CD4-positive, alpha-beta T cell treated with Interleukin-17A for 4 hours (primary cell): ENCODE data around the gene KIAA1210.
A peak's percentile ranks its signal among the peaks of the same experiment; 100 is the strongest.

Experiments used
- DNase-seq: peaks from one replicate; pipeline ENCODE4 v3.0.0-alpha.2; 2020; ENCODE audit warnings: mixed read lengths

The KIAA1210 gene

DNA sequence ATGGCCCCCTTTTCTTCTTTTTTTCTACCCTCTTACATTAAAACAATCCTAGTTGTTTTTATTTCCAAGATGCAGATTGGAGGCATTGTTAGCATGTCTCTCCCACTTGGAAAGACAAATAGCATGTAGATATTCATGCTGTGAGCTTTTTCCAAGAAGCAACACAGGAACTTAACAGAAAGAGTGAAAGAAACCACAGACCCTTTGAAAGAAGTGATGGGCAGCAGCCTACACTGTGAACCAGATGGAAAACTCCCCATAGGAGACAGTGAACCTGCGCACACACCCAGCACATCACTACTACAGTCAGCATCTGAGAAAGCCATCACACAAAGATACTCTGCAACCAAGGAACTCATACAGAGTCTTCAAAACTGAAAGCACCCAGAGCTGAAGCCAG lies 37.0 kb downstream of the KIAA1210 start:
- no peak for DNase-seq

- no peak for DNase-seq
Observed at GRCh38 chrX:119089619-119090018, 38.0 kb downstream of the KIAA1210 start.

DNA sequence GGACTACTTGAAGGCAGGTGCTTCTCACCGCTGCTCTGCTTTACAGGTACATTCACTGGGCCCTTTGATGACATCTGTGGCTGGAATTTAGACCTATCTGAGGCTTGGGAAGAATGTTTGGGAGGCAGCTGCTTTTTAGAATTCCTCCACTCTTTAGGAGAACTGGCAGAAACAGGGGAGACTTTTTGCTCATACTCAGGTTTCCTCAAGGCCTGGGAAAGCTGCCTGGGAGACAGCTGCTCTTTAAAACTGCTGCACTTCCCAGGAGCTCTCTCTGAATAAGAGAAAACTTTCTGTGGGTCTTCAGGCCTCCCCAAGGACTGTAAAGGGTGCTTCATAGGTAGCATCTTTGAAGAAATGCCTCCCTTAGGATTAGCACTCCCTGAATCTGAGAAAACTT lies 40.5 kb downstream of the KIAA1210 start:
- no peak for DNase-seq

GRCh38 chrX:119084766-119085165 lies 42.8 kb downstream of the KIAA1210 start:
- no peak for DNase-seq

GRCh38 chrX:119082278-119082677 lies 45.3 kb downstream of the KIAA1210 start:
- no peak for DNase-seq

DNA sequence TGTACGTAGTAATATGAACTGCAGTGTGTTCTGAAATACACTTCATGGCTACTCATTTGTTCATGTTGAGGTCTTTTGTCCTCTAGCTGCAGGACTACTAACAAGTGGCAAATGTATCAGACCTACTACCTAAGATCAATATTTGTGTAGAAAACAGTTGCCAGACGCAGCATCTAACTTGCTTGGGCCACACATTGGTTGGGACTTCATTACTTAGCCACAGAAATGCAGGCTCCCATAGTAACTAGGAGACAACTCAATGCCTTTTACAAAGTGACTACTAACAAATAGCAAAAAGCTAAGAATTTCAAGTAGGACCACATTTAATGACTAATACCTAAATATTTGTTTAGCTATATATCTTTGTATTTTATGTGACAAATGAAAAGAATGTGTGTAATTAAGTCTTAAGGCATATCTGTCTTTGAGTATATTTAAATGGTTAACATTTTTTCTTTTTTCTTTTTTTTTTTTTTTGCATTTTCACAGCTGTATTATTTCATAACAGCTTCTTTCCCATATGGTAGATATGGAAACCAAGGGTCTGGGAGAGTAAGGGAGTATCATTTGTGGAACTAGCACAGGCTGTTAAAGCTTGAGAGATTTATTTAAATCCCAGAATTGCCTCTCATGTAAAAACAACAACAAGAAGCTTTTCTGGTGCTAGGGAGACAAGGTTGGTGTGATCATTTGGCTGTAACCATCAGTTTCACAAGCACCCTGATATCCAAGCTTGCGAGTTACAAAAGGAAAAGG lies 52.2 kb downstream of the KIAA1210 start:
- DNase-seq: no peak

- DNase-seq: no peak
Observed at GRCh38 chrX:119073911-119074310, 53.7 kb downstream of the KIAA1210 start.

DNA sequence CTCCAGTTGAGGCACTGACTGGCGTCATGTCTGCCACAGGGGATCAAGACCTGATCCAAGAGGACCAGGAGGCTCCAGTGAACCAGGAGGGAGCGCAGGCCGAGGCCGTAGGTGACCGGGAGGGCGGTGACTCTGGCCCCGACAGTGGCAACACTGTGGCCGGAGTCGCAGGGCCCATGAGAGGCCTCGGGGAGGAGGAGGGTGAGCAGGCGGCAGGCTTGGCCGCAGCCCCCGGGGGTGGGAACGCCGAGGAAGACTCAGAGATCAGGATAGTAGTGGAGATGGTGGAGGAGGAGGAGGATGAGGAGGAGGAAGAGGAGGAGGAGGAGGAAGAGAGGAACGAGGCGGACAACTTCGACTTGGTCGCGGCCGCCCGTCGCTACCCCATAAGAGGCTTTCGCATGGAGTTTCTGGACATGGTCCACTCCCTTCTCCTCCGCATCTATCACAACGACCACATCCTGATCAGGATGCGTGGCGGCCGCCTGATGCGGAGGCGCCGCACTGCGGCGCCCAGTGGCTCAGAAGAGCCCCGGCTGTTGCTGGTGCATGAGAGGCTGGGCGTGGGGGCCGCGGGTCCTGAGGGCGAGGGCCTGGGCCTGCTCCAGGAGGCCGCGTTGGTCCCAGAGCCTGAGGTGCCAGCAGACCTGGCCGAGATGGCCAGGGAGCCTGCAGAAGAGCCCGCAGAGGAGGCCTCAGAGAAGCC lies 54.3 kb downstream of the KIAA1210 start:
- DNase-seq: no peak

DNA sequence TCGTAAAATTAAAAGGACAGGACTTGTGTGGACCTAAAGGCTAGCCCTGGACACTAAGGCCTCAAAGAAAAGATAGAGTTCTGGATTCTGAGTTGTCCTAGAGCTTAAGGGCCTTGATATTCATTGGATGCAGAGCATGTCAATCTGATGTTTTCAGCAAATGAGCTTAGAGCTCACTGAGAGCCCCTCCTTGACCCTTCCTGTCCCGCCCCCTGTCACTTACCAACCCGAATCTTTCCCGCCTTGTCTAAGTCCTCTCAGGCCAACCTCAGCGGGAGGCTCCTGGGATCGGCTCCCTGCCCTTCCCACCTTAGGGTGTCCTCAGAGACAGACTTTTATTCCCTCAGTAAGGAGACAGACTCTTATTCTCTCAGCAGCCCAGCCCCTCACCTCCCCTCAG lies 54.9 kb downstream of the KIAA1210 start, which contains the start of gene CT47C1:
Gene CT47C1, plus strand, starts transcription at position 250 of the 400 bp plus-strand sequence. CDS start 233 bp downstream, outside the sequence.
- no peak for DNase-seq

GRCh38 chrX:119071381-119071780 lies 56.2 kb downstream of the KIAA1210 start:
- DNase-seq: no peak

DNA sequence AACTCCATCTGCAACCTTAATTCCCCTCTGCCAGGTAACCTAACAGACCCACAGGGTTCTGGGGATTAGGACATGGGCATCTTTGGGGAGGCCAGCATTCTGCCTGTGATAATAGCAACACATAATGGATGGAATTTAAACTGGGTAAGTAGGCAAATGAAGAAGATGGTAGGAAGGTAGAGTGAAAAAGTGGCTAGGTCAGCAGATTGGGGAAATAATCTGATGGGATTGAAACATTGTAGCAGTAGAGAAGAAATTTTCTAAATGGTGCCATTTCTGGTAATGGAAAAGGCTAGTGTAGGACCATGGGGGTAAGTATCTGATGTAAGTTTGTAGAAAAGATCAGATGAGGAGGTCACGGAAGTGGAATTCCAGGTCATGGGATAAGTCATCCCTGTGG lies 57.9 kb downstream of the KIAA1210 start:
- DNase-seq: no peak

- no peak for DNase-seq
Observed at GRCh38 chrX:119069128-119069527, 58.5 kb downstream of the KIAA1210 start.

- DNase-seq: peak; percentile 45
Observed at GRCh38 chrX:119067023-119067739, 60.4 kb downstream of the KIAA1210 start.

GRCh38 chrX:119063428-119063827 lies 64.2 kb downstream of the KIAA1210 start:
- no peak for DNase-seq

GRCh38 chrX:119062750-119063374 lies 64.8 kb downstream of the KIAA1210 start:
- DNase-seq: no peak

- DNase-seq: no peak
Observed at GRCh38 chrX:119055687-119056086, 71.9 kb downstream of the KIAA1210 start.

GRCh38 chrX:119045884-119046283 lies 81.7 kb downstream of the KIAA1210 start:
- DNase-seq: no peak

- no peak for DNase-seq
Observed at GRCh38 chrX:119042996-119043395, 84.6 kb downstream of the KIAA1210 start.

DNA sequence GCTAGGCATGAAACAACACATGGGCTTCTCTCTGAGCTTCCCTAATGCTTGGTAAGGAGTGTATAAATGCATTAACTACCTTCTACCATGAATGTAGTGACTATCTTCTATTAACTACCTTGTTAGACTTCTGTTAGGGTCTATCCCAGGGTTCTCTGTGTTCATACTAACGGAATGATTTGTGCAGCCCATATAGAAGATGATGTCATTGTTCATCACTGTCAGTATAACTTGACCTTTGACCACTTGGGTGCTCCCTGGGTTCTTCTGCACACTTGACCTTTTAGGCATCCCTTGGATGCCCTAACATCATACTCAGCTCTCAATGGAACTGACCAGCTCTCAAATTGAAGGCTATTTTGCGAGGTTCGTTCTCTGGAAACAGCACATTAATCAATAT lies 85.6 kb downstream of the KIAA1210 start:
- DNase-seq: no peak

- no peak for DNase-seq
Observed at GRCh38 chrX:119041175-119041574, 86.4 kb downstream of the KIAA1210 start.

GRCh38 chrX:119040432-119040831 lies 87.2 kb downstream of the KIAA1210 start:
- no peak for DNase-seq

DNA sequence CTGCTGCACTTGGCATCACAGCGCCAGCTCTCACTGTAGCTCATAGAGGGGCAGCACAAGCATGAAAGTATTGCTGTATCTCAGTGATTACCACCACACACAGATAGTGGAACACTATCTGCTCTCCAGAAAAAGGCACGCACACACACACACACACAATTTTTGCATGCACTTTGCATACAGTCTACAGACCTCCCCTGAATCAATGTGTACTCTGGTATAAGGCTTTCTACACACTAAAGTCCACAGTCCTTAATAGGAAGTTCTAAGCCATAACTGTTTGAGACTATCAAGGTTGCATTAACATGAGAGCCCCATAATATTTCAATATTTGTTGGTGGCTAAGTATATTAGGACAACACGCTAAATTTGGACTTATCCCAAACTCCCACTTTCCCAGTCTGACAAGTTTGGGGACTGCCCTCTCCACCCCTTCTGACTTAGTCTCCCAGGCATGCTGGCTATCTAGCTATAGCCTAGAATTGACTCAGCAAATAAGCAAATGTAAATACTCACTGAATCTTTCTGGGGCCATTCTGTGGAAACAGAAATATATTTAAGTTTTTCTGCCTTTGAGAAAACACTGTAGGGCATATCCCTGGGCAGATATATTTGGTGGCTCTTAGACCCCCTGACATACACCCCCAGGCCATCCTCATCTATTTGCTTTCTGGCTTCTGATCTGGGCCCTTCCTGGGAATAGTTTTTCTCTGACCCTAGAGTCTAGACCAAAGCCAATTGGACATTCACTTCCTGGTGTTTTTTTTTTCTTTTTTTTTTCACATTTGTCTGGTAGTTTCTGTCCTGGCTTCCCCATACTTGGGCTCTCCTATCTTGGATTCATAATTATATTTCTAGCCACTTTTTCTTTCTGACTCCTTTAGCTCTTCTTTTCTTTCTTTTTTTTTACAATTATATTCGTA lies 91.2 kb downstream of the KIAA1210 start:
- DNase-seq: no peak
